CD4-positive, alpha-beta T cell treated with Interleukin-17A for 4 hours (primary cell): ENCODE data around the gene MXRA5.
"Not testable (repeated sequence)": the region's sequence is repeated elsewhere in the genome, so short reads cannot be mapped to it uniquely, and the experiment has no call there.

Experiments
- DNase-seq: peaks from one replicate; pipeline ENCODE4 v3.0.0-alpha.2; 2020; ENCODE audit warnings: mixed read lengths

MXRA5 gene, protein sequence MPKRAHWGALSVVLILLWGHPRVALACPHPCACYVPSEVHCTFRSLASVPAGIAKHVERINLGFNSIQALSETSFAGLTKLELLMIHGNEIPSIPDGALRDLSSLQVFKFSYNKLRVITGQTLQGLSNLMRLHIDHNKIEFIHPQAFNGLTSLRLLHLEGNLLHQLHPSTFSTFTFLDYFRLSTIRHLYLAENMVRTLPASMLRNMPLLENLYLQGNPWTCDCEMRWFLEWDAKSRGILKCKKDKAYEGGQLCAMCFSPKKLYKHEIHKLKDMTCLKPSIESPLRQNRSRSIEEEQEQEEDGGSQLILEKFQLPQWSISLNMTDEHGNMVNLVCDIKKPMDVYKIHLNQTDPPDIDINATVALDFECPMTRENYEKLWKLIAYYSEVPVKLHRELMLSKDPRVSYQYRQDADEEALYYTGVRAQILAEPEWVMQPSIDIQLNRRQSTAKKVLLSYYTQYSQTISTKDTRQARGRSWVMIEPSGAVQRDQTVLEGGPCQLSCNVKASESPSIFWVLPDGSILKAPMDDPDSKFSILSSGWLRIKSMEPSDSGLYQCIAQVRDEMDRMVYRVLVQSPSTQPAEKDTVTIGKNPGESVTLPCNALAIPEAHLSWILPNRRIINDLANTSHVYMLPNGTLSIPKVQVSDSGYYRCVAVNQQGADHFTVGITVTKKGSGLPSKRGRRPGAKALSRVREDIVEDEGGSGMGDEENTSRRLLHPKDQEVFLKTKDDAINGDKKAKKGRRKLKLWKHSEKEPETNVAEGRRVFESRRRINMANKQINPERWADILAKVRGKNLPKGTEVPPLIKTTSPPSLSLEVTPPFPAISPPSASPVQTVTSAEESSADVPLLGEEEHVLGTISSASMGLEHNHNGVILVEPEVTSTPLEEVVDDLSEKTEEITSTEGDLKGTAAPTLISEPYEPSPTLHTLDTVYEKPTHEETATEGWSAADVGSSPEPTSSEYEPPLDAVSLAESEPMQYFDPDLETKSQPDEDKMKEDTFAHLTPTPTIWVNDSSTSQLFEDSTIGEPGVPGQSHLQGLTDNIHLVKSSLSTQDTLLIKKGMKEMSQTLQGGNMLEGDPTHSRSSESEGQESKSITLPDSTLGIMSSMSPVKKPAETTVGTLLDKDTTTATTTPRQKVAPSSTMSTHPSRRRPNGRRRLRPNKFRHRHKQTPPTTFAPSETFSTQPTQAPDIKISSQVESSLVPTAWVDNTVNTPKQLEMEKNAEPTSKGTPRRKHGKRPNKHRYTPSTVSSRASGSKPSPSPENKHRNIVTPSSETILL (N-terminal part only)

DNA sequence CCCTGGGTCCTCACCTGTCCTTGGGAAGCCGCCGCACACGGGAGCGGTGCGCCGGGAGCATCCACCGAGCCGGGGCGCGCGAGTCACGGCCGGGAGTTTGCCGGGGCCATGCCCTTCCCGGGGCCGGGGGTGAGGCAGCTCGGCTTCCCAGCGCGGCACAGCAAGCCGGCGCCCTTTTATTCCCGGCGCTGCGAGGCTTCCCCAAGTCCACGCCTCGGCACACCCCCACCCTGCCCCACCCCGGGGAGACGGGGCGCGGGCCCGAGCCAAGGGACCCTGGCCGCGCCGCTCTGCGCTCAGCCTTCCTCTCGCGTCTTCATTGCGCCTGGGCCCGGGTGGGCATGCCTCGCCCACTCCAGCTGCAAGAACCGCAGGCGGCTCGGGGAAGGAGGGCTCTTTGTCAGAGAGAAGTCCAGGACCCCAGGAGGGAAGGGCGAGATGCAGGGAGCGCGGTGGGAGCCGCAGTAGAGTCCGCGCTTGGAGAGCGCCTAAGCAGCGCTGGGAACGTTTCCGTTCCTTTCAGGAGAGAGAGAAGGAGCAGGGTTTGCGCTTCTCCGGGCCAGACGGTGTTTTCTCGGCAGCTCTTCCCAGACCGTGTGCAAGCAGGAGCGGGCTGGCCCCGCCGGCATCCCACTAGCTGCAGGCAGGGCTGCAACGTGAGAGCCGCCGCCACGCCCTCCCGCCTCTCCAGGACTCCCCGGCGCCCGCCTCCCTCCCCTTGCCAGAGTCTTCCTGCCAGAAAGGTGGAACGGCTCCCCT is at the start of gene MXRA5:
MXRA5 (minus strand) TSS at position 152 of the 759 bp plus-strand sequence. CDS start 2,819 bp downstream, outside the sequence.
- DNase-seq = no peak

DNA sequence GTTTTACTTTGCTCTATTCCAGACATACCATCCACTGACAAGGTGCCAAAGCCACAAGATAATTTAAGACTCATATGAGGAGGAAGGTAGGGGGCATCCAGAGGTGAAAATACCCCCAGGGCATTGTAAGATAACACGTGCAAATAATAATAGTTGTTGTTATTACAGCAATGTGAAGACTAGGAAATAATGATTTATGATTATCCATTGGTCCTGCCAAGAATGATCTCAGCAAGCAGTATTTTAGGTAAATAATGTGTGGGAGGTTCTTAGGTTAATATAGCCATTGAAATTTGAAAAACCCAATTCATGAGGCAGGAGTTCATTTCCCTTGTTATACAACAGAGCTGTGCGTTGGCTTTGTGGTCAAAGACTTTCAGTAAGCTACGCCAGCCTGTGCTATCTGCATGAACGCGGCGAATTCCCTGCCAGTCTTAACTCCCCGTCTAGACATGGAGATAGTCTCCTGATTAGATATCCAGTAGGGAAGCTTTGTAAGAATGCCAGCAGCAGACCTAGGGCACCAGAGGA is 47.2 kb upstream of the MXRA5 start:
- no peak for DNase-seq

DNA sequence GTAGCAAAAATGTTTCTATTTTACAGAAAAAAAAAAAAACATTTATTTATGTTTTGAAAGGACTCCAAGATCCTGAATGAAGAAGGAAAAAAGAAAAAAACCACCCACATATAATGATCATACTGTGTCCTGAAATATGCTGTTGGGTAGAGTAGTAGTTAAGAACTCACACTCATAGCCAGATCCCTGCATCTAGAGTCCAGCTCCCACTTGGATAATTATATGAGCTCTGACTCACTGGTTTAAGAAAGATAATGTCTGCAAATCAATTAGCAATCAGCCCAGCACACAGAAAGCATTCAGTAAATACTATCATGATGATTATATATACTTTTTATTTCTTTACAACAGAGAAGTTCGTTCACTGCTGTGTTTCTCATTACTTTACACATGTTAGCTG is 46.7 kb upstream of the MXRA5 start:
- no peak for DNase-seq

GRCh38 chrX:3388457-3388856 is 42.0 kb upstream of the MXRA5 start:
- no peak for DNase-seq

DNA sequence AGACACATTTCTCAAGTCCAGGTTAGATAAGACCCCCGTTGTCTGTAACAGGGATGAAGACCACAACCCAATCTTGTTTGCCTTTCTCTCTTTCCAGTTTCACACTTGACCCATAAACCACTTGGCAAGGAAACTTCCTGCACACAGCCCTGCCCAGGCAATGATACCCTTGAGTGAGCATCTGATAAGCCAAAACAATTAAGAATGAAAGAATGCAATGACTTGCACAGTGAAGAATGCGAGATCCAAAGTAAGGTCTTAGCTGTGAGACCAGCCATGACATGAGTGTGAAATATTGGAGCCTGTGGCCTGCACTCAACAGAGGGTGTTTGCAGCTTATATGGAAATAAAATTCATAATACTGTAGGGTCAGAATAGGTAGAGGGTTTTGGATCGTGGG is 37.9 kb upstream of the MXRA5 start:
- no peak for DNase-seq

DNA sequence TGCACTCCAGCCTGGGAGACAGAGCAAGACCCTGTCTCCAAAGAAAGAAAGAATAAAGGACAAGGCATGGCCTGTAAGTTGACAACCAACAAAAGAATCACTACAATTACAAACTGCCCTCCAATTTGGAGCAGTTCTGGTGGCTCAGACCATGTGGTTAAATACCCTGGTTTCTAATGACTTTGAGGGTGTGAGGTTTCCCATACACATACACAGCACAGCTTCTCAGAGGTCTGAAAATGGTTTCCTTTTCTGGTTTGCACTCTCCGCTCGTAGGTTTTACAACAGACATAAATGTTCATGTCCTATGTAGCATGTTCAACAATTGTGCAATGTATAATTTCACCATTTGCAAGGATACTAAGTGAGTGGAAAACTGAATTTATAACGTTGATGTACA is 34.2 kb upstream of the MXRA5 start:
- DNase-seq = no peak

GRCh38 chrX:3379111-3379510 is 32.7 kb upstream of the MXRA5 start:
- no peak for DNase-seq

DNA sequence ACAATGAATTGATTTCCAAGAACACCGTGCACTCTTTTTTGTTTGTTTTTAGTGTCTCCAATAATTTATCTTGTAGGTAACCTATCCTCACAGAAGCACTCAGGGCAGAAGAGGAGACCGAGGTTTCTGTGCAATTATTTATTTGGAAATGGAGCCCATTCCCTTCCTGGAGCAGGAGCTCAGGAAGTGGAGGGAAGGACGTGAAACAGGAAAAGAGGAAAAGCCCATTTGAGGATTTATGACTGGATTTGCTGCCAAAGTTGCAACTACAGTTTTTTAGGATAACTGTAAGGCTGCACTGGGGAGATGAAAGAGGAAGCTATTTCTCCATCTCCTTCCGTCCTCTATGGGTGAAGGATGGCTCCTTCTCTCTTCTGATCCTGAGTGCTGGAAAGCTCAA is 31.7 kb upstream of the MXRA5 start:
- DNase-seq = no peak

DNA sequence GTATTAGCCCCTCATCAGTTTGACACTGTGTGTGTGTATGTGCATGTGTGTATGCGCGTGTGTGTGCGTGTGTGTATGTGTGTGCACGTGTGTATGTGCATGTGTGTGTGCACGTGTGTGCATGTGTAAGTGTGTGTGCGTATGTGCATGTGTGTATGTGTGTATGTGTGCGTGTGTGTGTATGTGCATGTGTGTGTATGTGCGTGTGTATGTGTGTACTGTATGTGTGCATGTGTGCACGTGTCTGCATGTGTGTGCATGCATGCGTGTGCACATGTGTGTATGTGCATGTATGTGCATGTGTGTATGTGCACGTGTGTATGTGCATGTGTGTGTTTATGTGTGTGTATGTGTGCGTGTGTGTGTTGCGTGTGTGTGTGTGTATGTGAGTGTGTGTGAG is 31.1 kb upstream of the MXRA5 start:
- DNase-seq = no peak

GRCh38 chrX:3375878-3376508 is 29.5 kb upstream of the MXRA5 start:
- DNase-seq = not testable (repeated sequence)

DNA sequence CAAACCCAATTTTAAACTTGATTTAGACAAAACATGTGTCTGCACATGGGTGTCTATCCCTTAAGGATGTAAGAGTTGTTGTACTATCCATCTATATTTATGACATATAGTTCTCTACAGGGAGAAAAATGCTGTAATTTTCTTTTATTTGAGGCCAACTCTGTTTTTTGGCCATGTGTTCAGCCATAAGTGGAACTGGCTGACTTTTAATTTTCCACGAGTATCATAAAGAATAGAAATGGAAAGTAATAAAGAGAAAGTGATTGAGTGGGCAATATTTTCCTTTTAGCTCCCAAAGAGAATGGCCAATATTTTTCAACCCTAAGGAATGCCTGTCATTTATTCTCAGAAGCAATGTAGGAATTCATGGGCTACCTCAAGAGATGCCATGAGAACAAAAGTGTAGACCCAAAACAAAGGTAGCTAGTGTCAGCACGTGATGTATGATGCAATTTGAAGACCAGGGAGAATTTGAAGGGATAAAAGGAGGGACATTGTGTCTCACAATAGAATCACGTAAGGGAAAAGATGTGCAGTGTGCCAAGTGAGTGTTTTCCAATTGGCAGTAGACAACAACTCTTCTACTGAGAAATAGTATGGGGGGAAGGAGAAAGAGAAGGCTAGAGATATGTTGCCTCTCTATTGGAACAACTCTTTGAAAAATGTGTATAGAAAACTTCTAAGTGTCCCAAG is 27.8 kb upstream of the MXRA5 start:
- DNase-seq = no peak

GRCh38 chrX:3371163-3371562 is 24.7 kb upstream of the MXRA5 start:
- DNase-seq = no peak

GRCh38 chrX:3370656-3371055 is 24.2 kb upstream of the MXRA5 start:
- no peak for DNase-seq

DNA sequence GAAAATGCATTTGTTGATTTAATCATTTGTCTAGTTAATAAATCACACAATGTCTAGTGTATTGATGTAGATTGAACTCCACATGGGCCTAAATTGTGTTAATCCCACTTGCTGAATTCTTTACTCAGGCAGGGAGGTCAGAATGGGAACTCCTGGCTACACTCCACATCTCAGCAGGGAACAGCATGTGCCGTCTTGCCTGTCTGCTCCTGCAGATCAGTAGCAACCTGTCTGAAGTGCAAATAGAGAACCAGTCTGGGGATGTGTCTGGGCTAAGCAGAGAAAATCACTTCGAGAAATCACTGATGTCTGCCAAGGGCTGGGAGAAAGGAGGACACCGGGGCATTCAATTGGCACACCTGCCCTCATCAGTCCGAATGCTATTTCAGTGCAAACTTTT is 16.5 kb upstream of the MXRA5 start:
- no peak for DNase-seq

- no peak for DNase-seq
Measured at GRCh38 chrX:3360881-3361280, 14.4 kb upstream of the MXRA5 start.

GRCh38 chrX:3352741-3353140 is 6.3 kb upstream of the MXRA5 start:
- DNase-seq = not testable (repeated sequence)

DNA sequence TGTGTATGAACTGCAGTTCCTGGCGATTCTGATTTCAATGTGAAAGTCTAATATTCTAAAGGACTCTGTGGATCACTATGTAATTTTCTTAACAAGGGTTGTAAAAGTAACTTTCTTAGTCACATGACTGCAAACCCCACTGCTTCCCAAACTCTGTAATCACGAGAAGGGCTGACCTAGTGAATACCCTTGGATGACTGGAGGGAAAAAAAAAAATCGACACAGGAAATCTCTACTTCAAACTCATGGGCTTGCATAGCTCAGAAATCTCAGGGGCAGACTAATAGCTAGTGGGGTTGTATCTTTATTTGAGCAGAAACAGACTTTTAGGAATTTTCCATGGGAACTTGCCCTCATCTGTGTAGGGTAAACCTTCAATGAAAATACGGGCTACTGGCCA is 4.8 kb upstream of the MXRA5 start:
- no peak for DNase-seq

DNA sequence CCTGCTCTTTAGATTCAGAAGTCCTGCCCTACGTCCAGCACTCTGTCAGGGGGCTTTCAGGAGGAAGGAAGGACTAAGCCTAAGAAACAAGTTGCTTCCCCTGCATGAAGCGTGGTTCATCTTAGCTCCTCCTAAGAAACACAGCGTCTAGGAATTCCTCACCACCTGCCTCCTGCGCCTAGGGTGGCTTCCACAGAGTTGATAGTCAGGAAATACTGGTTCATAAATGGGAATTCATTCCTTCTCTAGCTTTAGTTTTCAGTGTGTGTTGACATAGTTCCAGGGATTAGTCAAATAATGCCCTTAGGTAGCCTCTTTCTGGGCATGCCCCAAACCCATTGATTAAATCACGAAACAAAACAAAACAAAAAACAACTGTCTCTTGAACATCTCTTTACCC is 1.7 kb upstream of the MXRA5 start:
- no peak for DNase-seq

DNA sequence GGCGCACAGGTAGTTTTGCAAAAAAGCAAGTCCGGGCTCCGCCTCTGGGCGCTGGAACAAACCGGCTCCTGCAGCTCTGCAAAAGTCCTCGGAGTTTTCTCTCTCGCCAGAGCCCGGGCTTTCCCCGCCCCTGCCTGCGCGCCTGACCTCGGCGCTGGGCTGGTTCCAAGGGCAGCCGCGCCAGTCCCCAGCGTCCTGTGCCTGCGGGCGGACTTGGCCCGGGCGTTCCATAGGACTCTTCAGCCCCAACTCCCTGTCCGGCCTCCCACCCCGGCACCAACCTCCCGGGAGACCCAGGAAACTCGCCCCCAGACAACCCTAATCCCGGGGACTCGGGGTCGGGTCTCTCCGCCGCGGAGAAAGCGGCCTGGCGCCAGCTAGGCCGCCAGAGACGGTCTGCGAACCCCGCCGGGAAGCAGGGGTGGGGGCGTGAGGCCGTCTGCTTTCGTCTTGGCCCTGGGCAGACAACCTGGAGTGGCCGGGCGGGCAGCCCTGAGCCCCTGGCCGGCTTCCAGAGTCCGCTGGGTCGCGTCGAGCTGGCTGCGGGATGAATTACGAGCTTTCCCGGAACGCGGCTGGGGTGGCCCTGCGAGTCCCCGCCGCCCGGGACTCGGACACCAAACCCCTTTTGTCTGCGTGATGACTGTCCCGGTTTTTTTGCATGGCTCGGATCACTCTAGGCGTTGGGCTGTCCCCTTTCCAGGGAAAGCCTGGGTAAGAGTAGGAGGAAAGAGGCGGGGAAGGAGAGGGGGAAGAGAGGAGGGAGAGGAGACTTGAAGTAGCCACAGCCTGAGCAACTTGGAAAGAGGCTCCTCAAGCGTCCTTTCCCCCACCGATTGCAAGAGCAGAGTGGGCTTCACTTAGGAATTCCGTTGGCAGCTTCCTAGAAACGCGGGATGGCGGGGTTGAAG is 916 bp downstream of the MXRA5 start:
- no peak for DNase-seq

DNA sequence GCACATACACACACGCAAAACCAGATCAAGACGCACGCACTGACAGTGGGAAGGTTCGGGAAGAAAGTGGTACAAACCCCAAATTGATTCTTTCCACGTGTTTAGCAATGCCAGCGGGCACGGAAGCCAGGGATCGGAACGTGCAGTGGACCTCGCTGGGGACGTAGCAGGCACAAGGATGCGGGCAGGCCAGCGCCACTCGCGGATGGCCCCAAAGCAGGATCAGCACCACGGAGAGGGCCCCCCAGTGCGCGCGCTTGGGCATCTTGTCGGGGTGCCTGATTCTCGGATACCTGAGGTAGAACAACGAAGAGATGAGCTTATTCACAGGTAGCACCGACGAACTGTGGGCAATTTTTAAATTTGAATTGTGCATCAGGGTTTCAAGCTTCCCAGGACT is 2.9 kb downstream of the MXRA5 start:
- not testable (repeated sequence) for DNase-seq
